ENCODE data around the gene NEXMIF.

DNA sequence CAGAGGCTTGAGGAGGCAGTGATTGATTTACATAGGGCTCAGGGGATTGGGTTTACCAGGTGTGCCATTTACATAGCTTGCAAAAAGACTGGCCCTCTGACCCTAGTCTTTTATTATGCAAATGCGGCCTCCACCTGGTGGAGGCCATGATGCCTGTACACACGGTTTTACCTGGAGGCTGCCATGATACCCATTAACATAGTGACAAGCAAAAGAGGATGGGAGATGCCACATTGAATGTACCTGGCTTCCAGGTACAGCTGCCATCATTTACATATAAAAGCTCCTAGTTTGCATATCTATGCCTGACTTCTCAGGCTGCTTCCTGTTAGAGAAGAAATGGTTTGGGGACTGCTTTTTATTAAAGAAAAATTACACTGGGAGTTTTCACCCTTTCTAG is 72.0 kb downstream of the NEXMIF start:
- TF ChIP-seq TAF1 (IDR thresholded peaks at IDR 0.05; ENCODE audit: low read depth, low read length) (no peak), POLR2A (IDR thresholded peaks at IDR 0.05; ENCODE audit: low read depth, low read length) (no peak), POLR2AphosphoS5 (IDR thresholded peaks at IDR 0.05; ENCODE audit: low read depth, low read length) (no peak), PAX5 (IDR thresholded peaks at IDR 0.05; ENCODE audit: insufficient read depth, low read length, severe bottlenecking) (no peak)

Measured in GM12891 (cell line).